A673 (cell line): ENCODE measurements around the gene ZEB2. TPM values are rescaled to one million over a fixed set of nuclear protein-coding genes. Genes with fewer than 3 reads are reported as not detected.

ENCODE experiments used
- BruUV-seq: library from RNA; stranded (reverse); fragments of 400-500 nt; replicated peaks from 2 replicates; lab custom pipeline; 2021; lab: Mats Ljungman, UMichigan
- CTCF ChIA-PET: fragments of 300-600 bp; sonication (Branson Sonifier 250); formaldehyde crosslinking; loops from one replicate; lab custom pipeline; 2022; ENCODE audit warnings: antibody characterized with exemption; lab: Charles Lee
- POLR2A ChIA-PET: fragments of 300-600 bp; sonication (Branson Sonifier 250); formaldehyde crosslinking; loops from one replicate; lab custom pipeline; 2022; ENCODE audit warnings: antibody characterized with exemption; ENCODE audit not compliant: low non-redundant PET; lab: Charles Lee
- DNase-seq: peaks from one replicate; pipeline ENCODE4 v3.0.0-alpha.2; 2015; ENCODE audit warnings: low spot score
- H3K27ac ChIP-seq: fragments of 200-600 bp; sonication (generic); 2 replicates; pipeline ENCODE4 v1.5.1; 2016; ENCODE audit warnings: mixed run types, low read depth, mild to moderate bottlenecking, mixed read lengths, antibody characterized with exemption, low read length; ENCODE audit not compliant: poor library complexity, severe bottlenecking
- H3K27me3 ChIP-seq: fragments of 200-600 bp; sonication (generic); replicated peaks from 2 replicates; pipeline ENCODE4 v1.6.1; 2017; ENCODE audit warnings: mixed run types, low read depth, mild to moderate bottlenecking, mixed read lengths, antibody characterized with exemption, low read length; ENCODE audit not compliant: insufficient read depth, poor library complexity
- H3K36me3 ChIP-seq: fragments of 200-600 bp; sonication (generic); 2 replicates; pipeline ENCODE4 v1.6.1; 2016; ENCODE audit warnings: mixed run types, mild to moderate bottlenecking, mixed read lengths, antibody characterized with exemption, low read length; ENCODE audit not compliant: insufficient read depth, poor library complexity, severe bottlenecking
- H3K4me1 ChIP-seq: fragments of 200-600 bp; sonication (generic); 2 replicates; pipeline ENCODE4 v1.6.1; 2017; ENCODE audit warnings: mixed run types, mild to moderate bottlenecking, mixed read lengths, antibody characterized with exemption, low read length; ENCODE audit not compliant: insufficient read depth, poor library complexity, severe bottlenecking
- H3K4me3 ChIP-seq: fragments of 200-600 bp; sonication (generic); 2 replicates; pipeline ENCODE4 v1.5.1; 2016; ENCODE audit warnings: low read depth, mixed run types, mild to moderate bottlenecking, mixed read lengths, low read length; ENCODE audit not compliant: poor library complexity, severe bottlenecking
- H3K9me3 ChIP-seq: fragments of 200-600 bp; sonication (generic); 2 replicates; pipeline ENCODE4 v1.6.1; 2016; ENCODE audit warnings: mixed run types, low read depth, mild to moderate bottlenecking, mixed read lengths, antibody characterized with exemption, low read length; ENCODE audit not compliant: poor library complexity, severe bottlenecking
- EZH2 ChIP-seq: fragments of 200-600 bp; sonication (generic); IDR thresholded peaks from 2 replicates; pipeline ENCODE4 v1.6.1; 2017; ENCODE audit warnings: borderline replicate concordance, low read depth, mild to moderate bottlenecking, mixed read lengths, antibody characterized with exemption, low read length; ENCODE audit not compliant: poor library complexity, severe bottlenecking
- intact Hi-C: fragments of 100-400 bp; cut with micrococcal nuclease; formaldehyde crosslinking; loops from one replicate; pipeline ENCODE4 v1.10.0; 2022; ENCODE audit not compliant: unreplicated experiment
- total RNA-seq: library from RNA; stranded (reverse); gene quantifications from 2 replicates; pipeline ENCODE4 v1.2.3, GENCODE V29; 2021
- TF ChIP-seq, protein P1 (sequence below): fragments of 300-800, 200-600 bp; sonication (generic); conservative IDR thresholded peaks from 2 replicates; pipeline ENCODE4 v1.5.1; 2017; ENCODE audit warnings: low read depth, mild to moderate bottlenecking, antibody characterized with exemption, low read length, moderate library complexity, mixed read lengths

The ZEB2 gene
- total RNA-seq, 1 experiment from 2014 or later, result 146 TPM

- DNase-seq, result no peak
- CTCF ChIA-PET, result no interaction called here
- no TSS peak for BruUV-seq
- intact Hi-C loops, result no loop called here
- Histone ChIP-seq H3K27ac (peak overlapping the region; percentile 20), H3K9me3 (no peaks in the 10 kb centered on the region), H3K4me3 (no peak overlapping the region), H3K4me1 (peaks cover 54% of the 10 kb centered on the region), H3K36me3 (peaks cover 7% of the 10 kb centered on the region), H3K27me3 (no peaks in the 10 kb centered on the region)
- TF ChIP-seq EZH2, result no peak
- TF ChIP-seq, protein P1, sequence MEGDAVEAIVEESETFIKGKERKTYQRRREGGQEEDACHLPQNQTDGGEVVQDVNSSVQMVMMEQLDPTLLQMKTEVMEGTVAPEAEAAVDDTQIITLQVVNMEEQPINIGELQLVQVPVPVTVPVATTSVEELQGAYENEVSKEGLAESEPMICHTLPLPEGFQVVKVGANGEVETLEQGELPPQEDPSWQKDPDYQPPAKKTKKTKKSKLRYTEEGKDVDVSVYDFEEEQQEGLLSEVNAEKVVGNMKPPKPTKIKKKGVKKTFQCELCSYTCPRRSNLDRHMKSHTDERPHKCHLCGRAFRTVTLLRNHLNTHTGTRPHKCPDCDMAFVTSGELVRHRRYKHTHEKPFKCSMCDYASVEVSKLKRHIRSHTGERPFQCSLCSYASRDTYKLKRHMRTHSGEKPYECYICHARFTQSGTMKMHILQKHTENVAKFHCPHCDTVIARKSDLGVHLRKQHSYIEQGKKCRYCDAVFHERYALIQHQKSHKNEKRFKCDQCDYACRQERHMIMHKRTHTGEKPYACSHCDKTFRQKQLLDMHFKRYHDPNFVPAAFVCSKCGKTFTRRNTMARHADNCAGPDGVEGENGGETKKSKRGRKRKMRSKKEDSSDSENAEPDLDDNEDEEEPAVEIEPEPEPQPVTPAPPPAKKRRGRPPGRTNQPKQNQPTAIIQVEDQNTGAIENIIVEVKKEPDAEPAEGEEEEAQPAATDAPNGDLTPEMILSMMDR, result no peak
- POLR2A ChIA-PET, result no interaction called here
Observed at GRCh38 chr2:144469798-144470197, 50.1 kb downstream of the ZEB2 start.

GRCh38 chr2:144468823-144469595 is 50.9 kb downstream of the ZEB2 start:
- no peak overlapping the region for H3K4me3 ChIP-seq
- ChIA-PET CTCF (no interaction called here), POLR2A (no interaction called here)
- no peaks in the 10 kb centered on the region for H3K27me3 ChIP-seq
- DNase-seq, result no peak
- BruUV-seq, result no TSS peak
- peaks cover 54% of the 10 kb centered on the region for H3K4me1 ChIP-seq
- intact Hi-C loops, result no loop called here
- TF ChIP-seq EZH2, result no peak
- TF ChIP-seq, protein P1, result no peak
- H3K9me3 ChIP-seq, result no peaks in the 10 kb centered on the region
- H3K27ac ChIP-seq, result no peak overlapping the region
- H3K36me3 ChIP-seq, result peaks cover 3% of the 10 kb centered on the region

DNA sequence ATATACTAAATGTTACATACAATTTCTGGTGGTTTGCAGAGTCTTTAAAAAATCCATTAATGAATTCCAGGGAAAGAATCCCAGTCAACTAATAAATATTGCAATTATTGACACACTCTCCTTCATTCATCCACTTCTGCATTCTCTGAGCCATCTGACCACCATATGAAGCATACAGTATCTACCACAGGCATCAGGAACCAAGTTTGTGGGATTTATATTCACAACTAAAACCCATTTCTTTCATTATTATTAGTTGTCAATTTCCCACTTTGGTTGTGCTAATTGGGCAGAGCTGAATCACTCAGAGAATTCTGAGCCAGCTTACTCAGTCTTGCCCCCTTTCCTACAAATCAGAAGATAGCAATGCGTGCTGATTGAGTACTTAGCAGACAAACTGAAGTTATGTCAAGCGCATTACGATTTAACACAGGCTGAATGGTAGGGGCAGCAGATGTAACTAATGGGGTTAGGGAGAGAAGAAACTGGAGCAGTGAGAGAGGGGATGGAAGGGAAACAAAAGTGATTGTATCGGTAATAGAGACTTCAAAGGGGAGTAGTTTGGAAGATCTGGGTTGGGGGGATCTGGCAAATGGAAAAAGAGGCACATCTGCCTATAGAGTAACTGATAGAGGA is 52.3 kb downstream of the ZEB2 start:
- Histone ChIP-seq H3K9me3 (no peaks in the 10 kb centered on the region), H3K27me3 (no peaks in the 10 kb centered on the region), H3K4me1 (peaks cover 63% of the 10 kb centered on the region), H3K36me3 (no peaks in the 10 kb centered on the region), H3K27ac (no peak overlapping the region), H3K4me3 (no peak overlapping the region)
- no TSS peak for BruUV-seq
- TF ChIP-seq, protein P1, result no peak
- TF ChIP-seq EZH2, result no peak
- CTCF ChIA-PET, result no interaction called here
- no peak for DNase-seq
- intact Hi-C loops, result no loop called here
- POLR2A ChIA-PET, result no interaction called here
